GM23248 (cell line): ENCODE measurements around the gene MN1. TPM values are rescaled to one million over a fixed set of nuclear protein-coding genes. Genes with fewer than 3 reads are reported as not detected.
A peak's percentile ranks its signal among the peaks of the same experiment; 100 is the strongest.

Experiments
- DNase-seq: peaks from one replicate; pipeline ENCODE4 v3.0.0-alpha.2; 2015
- H2AFZ ChIP-seq: fragments of 200-600 bp; sonication (generic); 2 replicates; pipeline ENCODE4 v1.6.1; 2016; ENCODE audit warnings: antibody characterized with exemption
- H3F3A ChIP-seq: fragments of 200-600 bp; sonication (generic); 2 replicates; pipeline ENCODE4 v1.6.1; 2016; ENCODE audit warnings: mild to moderate bottlenecking, antibody characterized with exemption, mixed run types; ENCODE audit not compliant: insufficient read depth
- H3K27ac ChIP-seq: fragments of 200-600 bp; sonication (generic); 2 replicates; pipeline ENCODE4 v1.5.1; 2016; ENCODE audit warnings: mild to moderate bottlenecking
- H3K27me3 ChIP-seq: fragments of 200-600 bp; sonication (generic); replicated peaks from 2 replicates; pipeline ENCODE4 v1.6.1; 2016; ENCODE audit warnings: mild to moderate bottlenecking; ENCODE audit not compliant: insufficient read depth
- H3K36me3 ChIP-seq: fragments of 200-600 bp; sonication (generic); 2 replicates; pipeline ENCODE4 v1.6.1; 2016; ENCODE audit warnings: low read depth, mild to moderate bottlenecking
- H3K4me1 ChIP-seq: fragments of 200-600 bp; sonication (generic); 2 replicates; pipeline ENCODE4 v1.6.1; 2016; ENCODE audit warnings: mild to moderate bottlenecking; ENCODE audit not compliant: insufficient read depth
- H3K4me2 ChIP-seq: fragments of 200-600 bp; sonication (generic); one replicate; pipeline ENCODE4 v1.6.1; 2016; ENCODE audit warnings: mild to moderate bottlenecking; ENCODE audit not compliant: unreplicated experiment
- H3K4me3 ChIP-seq: fragments of 200-600 bp; sonication (generic); 2 replicates; pipeline ENCODE4 v1.5.1; 2016; ENCODE audit warnings: mild to moderate bottlenecking
- H3K79me2 ChIP-seq: fragments of 200-600 bp; sonication (generic); 2 replicates; pipeline ENCODE4 v1.6.1; 2016; ENCODE audit warnings: mild to moderate bottlenecking; ENCODE audit not compliant: insufficient read depth
- H3K9ac ChIP-seq: fragments of 200-600 bp; sonication (generic); 2 replicates; pipeline ENCODE4 v1.6.1; 2016; ENCODE audit warnings: mild to moderate bottlenecking
- H3K9me2 ChIP-seq: fragments of 200-600 bp; sonication (generic); 2 replicates; pipeline ENCODE4 v1.6.1; 2016; ENCODE audit warnings: mixed run types, mild to moderate bottlenecking, moderate library complexity; ENCODE audit not compliant: insufficient read depth
- H3K9me3 ChIP-seq: fragments of 200-600 bp; sonication (generic); one replicate; pipeline ENCODE4 v1.6.1; 2017; ENCODE audit warnings: low read depth
- H4K20me1 ChIP-seq: fragments of 200-600 bp; sonication (generic); 2 replicates; pipeline ENCODE4 v1.6.0; 2016; ENCODE audit not compliant: insufficient read depth
- EZH2 ChIP-seq: fragments of 200-600 bp; sonication (generic); IDR thresholded peaks from 2 replicates; pipeline ENCODE4 v1.6.1; 2018; ENCODE audit warnings: antibody characterized with exemption, mild to moderate bottlenecking; ENCODE audit not compliant: insufficient read depth, poor library complexity, severe bottlenecking
- EZH2phosphoT487 ChIP-seq: fragments of 200-600 bp; sonication (generic); IDR thresholded peaks from 2 replicates; pipeline ENCODE4 v1.6.1; 2018; ENCODE audit warnings: antibody characterized with exemption, moderate library complexity, mild to moderate bottlenecking, low read depth; ENCODE audit not compliant: insufficient read depth
- WGBS, 2 experiments: methylation state at CpG; one replicate each; pipeline ENCODE4 v1.1.6; 2015 to 2017; ENCODE audit warnings: low lambda C conversion rate in 2 of 2, low coverage in 1 of 2; ENCODE audit errors: missing lambda C conversion rate in 2 of 2; 5-methylcytosine and 5-hydroxymethylcytosine counted together
- in situ Hi-C: fragments of 300-500 bp; cut with MboI; formaldehyde crosslinking; loops from 2 replicates; pipeline ENCODE4 v1.15.0; 2020
- polyA plus RNA-seq: library from polyadenylated mRNA; unstranded; fragments of >200 nt; fragmentation: Nextera tagmentation; extraction: Ambion mirVana; gene quantifications from 2 replicates; pipeline ENCODE4 v1.2.1, GENCODE V29; 2016
- total RNA-seq: library from RNA; depleted of rRNA; stranded (reverse); fragments of >200 nt; shearing (Covaris generic); gene quantifications from 2 replicates; pipeline ENCODE4 v1.2.3, GENCODE V29; 2014

MN1 gene
- total and polyA plus RNA-seq, 2 experiments from 2014 or later, result 4.2 to 24.8 TPM

DNA sequence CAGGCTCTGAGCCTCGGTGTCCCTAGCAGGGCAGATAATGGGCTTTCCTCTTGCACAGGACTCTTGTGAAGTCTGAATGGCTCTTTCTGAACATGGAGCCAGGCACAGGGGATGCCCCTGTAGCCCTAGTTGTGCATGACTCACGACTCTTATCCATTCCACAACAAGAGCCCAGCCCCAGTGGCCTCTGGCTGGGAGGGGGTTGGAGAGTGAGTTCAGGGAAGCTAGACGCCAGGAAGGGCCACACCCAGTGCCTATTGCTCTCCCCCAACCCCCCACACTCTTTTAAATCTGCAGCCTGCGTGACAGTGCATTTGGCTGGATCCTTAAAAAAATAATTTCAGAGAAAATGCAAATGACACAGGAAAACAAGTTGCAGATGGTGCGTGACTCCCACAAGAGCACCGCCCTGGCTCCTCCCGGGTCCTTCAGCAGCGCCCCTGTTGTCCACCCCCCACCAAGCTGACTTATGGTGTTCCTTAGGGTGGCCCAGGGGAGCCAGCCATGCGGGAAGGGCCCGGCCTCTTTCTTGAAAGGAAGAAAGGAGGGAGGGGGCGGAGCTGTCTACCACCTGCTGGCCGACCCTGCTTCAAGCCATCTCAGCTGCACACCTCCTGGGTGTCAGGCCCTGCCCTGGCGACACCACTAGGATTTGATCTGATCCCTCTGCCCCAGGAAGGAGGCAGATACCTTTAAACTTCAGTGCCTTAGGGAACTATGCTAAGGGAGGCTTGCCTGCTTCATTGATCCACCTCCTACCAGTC is 74.7 kb downstream of the MN1 start:
- H3K4me2 ChIP-seq, result peak overlapping the region; percentile 62
- peak; percentile 95 for DNase-seq
- peak overlapping the region; percentile 67 for H3K9ac ChIP-seq
- H3K27ac ChIP-seq, result peak overlapping the region; percentile 87
- H3K36me3 ChIP-seq, result no peaks in the 10 kb centered on the region
- 0 out of 2 replicates have a peak, but pooled peaks cover 16% of the 10 kb centered on the region for H3F3A ChIP-seq
- in situ Hi-C loops, result no loop called here
- no peaks in the 10 kb centered on the region for H3K9me2 ChIP-seq
- 4 to 8% methylated on average over 13 of the region's 13 CpGs for WGBS, 2 experiments
- no peaks in the 10 kb centered on the region for H3K9me3 ChIP-seq
- no peaks in the 10 kb centered on the region for H4K20me1 ChIP-seq
- peaks cover 31% of the 10 kb centered on the region for H3K4me1 ChIP-seq
- TF ChIP-seq EZH2phosphoT487 (no peak), EZH2 (no peak)
- no peaks in the 10 kb centered on the region for H3K27me3 ChIP-seq
- H3K4me3 ChIP-seq, result peak overlapping the region; percentile 3; the same call in 1 of the 2 replicates
- H2AFZ ChIP-seq, result peak overlapping the region; percentile 68
- no peaks in the 10 kb centered on the region for H3K79me2 ChIP-seq

DNA sequence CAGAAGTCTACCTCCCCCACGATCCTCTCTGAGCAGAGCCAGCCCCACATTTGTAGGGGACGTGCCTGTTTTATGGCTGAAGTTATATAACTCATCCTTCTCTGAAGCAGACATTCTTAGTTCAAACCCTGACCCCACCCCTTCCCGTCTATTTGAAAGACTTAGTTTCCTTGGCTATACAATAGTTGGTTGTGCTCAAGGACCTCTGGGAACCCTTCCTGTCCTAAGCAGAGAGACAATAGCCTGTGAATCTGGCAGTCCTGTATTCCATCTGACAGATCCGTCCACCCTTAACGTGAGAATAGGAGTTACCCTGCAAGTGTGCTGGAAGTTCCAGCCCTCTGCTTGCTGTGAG is 75.2 kb downstream of the MN1 start:
- H3K36me3 ChIP-seq, result no peaks in the 10 kb centered on the region
- H3K4me3 ChIP-seq, result peak overlapping the region; percentile 3; the same call in 1 of the 2 replicates
- H3K9me3 ChIP-seq, result no peaks in the 10 kb centered on the region
- peak overlapping the region; percentile 68 for H2AFZ ChIP-seq
- 0 out of 2 replicates have a peak, but pooled peaks cover 16% of the 10 kb centered on the region for H3F3A ChIP-seq
- H4K20me1 ChIP-seq, result no peaks in the 10 kb centered on the region
- WGBS, 2 experiments, result 5 to 11% methylated on average over 5 of the region's 5 CpGs
- H3K27ac ChIP-seq, result peak overlapping the region; percentile 87
- H3K27me3 ChIP-seq, result no peaks in the 10 kb centered on the region
- H3K9me2 ChIP-seq, result no peaks in the 10 kb centered on the region
- in situ Hi-C loops, result no loop called here
- peaks cover 31% of the 10 kb centered on the region for H3K4me1 ChIP-seq
- H3K79me2 ChIP-seq, result no peaks in the 10 kb centered on the region
- H3K9ac ChIP-seq, result peak overlapping the region; percentile 67
- peak overlapping the region; percentile 62 for H3K4me2 ChIP-seq
- no peak for DNase-seq
- TF ChIP-seq EZH2, result no peak
- TF ChIP-seq EZH2phosphoT487, result no peak

- H3K27me3 ChIP-seq, result no peaks in the 10 kb centered on the region
- no peak overlapping the region for H3K4me2 ChIP-seq
- H3K9me3 ChIP-seq, result no peaks in the 10 kb centered on the region
- no peak overlapping the region for H3K4me3 ChIP-seq
- H4K20me1 ChIP-seq, result no peaks in the 10 kb centered on the region
- H3F3A ChIP-seq, result 0 out of 2 replicates have a peak, but pooled peaks cover 16% of the 10 kb centered on the region
- H3K9me2 ChIP-seq, result no peaks in the 10 kb centered on the region
- H3K9ac ChIP-seq, result peak overlapping the region; percentile 67; the same call in 1 of the 2 replicates
- H3K27ac ChIP-seq, result peak overlapping the region; percentile 87
- in situ Hi-C loops, result no loop called here
- no peak for TF ChIP-seq EZH2phosphoT487
- no peak for TF ChIP-seq EZH2
- H2AFZ ChIP-seq, result no peak overlapping the region
- DNase-seq, result no peak
- peaks cover 31% of the 10 kb centered on the region for H3K4me1 ChIP-seq
- 78 to 80% methylated on average over 5 of the region's 5 CpGs for WGBS, 2 experiments
- no peaks in the 10 kb centered on the region for H3K79me2 ChIP-seq
- no peaks in the 10 kb centered on the region for H3K36me3 ChIP-seq
Measured at GRCh38 chr22:27725661-27726060, 75.9 kb downstream of the MN1 start.

DNA sequence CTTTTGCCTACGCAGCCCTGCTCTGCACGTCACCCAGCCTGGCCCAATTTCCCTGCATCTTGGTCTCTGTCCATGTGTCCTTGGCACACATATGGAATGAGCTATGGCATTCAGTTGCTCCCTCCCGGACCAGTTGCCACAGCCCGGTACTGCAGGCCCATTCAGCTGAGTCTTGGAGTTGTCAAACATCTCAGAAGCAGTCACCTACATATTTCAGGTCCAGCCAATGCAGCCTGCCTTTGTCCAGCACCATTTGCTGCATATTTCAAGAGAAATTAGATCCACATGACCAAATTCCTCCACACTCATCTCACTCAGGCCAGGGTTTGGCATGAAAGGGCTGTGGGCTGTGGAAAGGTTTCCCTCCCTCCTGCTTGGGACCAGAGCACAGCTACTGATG is 76.8 kb downstream of the MN1 start:
- no peaks in the 10 kb centered on the region for H4K20me1 ChIP-seq
- H3K27ac ChIP-seq, result peak overlapping the region; percentile 74
- peaks cover 31% of the 10 kb centered on the region for H3K4me1 ChIP-seq
- no peaks in the 10 kb centered on the region for H3K27me3 ChIP-seq
- H3K9ac ChIP-seq, result peak overlapping the region; percentile 17; the same call in 1 of the 2 replicates
- TF ChIP-seq EZH2phosphoT487 (no peak), EZH2 (no peak)
- H3K9me2 ChIP-seq, result no peaks in the 10 kb centered on the region
- peak overlapping the region; percentile 50 for H3K4me2 ChIP-seq
- 21 to 32% methylated on average over 4 of the region's 4 CpGs for WGBS, 2 experiments
- peak overlapping the region; percentile 29; the same call in 1 of the 2 replicates for H2AFZ ChIP-seq
- in situ Hi-C loops, result no loop called here
- H3K4me3 ChIP-seq, result no peak overlapping the region
- 0 out of 2 replicates have a peak, but pooled peaks cover 16% of the 10 kb centered on the region for H3F3A ChIP-seq
- peak; percentile 74 for DNase-seq
- H3K9me3 ChIP-seq, result no peaks in the 10 kb centered on the region
- H3K79me2 ChIP-seq, result no peaks in the 10 kb centered on the region
- H3K36me3 ChIP-seq, result no peaks in the 10 kb centered on the region
